ENCODE measurements around the gene TRIM65.

Gene TRIM65

GRCh38 chr17:75896415-75897159, at the start of gene TRIM65:
Gene TRIM65, minus strand, starts transcription at chr17:75896951. Its CDS starts 14 bp downstream, at chr17:75896937.
- DNase-seq (ENCODE audit: insufficient read length, low spot score) (peak; percentile 92), FAIRE-seq (no peak)
- TF ChIP-seq CTCF (IDR thresholded peaks at IDR 0.05; ENCODE audit: insufficient read depth, missing control alignments): peak; percentile 29

- peak; percentile 60 for FAIRE-seq
- no peak for DNase-seq (ENCODE audit: insufficient read length, low spot score)
- no peak for TF ChIP-seq CTCF (IDR thresholded peaks at IDR 0.05; ENCODE audit: insufficient read depth, missing control alignments)
Observed at GRCh38 chr17:75945211-75945610, 48.5 kb upstream of the TRIM65 start.

- TF ChIP-seq CTCF (IDR thresholded peaks at IDR 0.05; ENCODE audit: insufficient read depth, missing control alignments): no peak
- no peak for DNase-seq (ENCODE audit: insufficient read length, low spot score)
- FAIRE-seq: no peak
Observed at GRCh38 chr17:75943491-75943890, 46.7 kb upstream of the TRIM65 start.

GRCh38 chr17:75942473-75942872, 45.7 kb upstream of the TRIM65 start:
- no peak for DNase-seq (ENCODE audit: insufficient read length, low spot score)
- no peak for TF ChIP-seq CTCF (IDR thresholded peaks at IDR 0.05; ENCODE audit: insufficient read depth, missing control alignments)
- FAIRE-seq: no peak

- FAIRE-seq: no peak
- DNase-seq (ENCODE audit: insufficient read length, low spot score): no peak
- TF ChIP-seq CTCF (IDR thresholded peaks at IDR 0.05; ENCODE audit: insufficient read depth, missing control alignments): no peak
Observed at GRCh38 chr17:75941442-75941819, 44.7 kb upstream of the TRIM65 start.

GRCh38 chr17:75940727-75941441, 44.1 kb upstream of the TRIM65 start, which contains the start of gene FBF1:
Gene FBF1, minus strand, starts transcription at chr17:75941042. Its CDS starts 2,893 bp downstream, at chr17:75938149.
- FAIRE-seq (no peak), DNase-seq (ENCODE audit: insufficient read length, low spot score) (peak; percentile 96)
- no peak for TF ChIP-seq CTCF (IDR thresholded peaks at IDR 0.05; ENCODE audit: insufficient read depth, missing control alignments)

GRCh38 chr17:75937652-75938051, 40.9 kb upstream of the TRIM65 start:
- DNase-seq (ENCODE audit: insufficient read length, low spot score) (no peak), FAIRE-seq (no peak)
- no peak for TF ChIP-seq CTCF (IDR thresholded peaks at IDR 0.05; ENCODE audit: insufficient read depth, missing control alignments)

Data from D721Med (cell line).